H9 (cell line): Measurements from ENCODE around the gene GOT1. TPM values are rescaled to one million over a fixed set of nuclear protein-coding genes. Genes with fewer than 3 reads are reported as not detected.

Experiments used
- DNase-seq: peaks from one replicate; pipeline ENCODE4 v3.0.0-alpha.2; 2017
- H2AFZ ChIP-seq: one replicate; pipeline ENCODE4 v1.6.1; 2013; ENCODE audit warnings: mild to moderate bottlenecking, low read length, control low read depth, moderate library complexity
- H2AK5ac ChIP-seq: 2 replicates; pipeline ENCODE4 v1.6.1; 2013; ENCODE audit warnings: low read length, control low read depth, mixed read lengths; ENCODE audit not compliant: insufficient read length
- H2BK120ac ChIP-seq: one replicate; pipeline ENCODE4 v1.6.1; 2013; ENCODE audit warnings: low read depth, mild to moderate bottlenecking, low read length, control low read depth, inconsistent platforms; ENCODE audit not compliant: poor library complexity, severe bottlenecking
- H2BK12ac ChIP-seq: 2 replicates; pipeline ENCODE4 v1.6.1; 2013; ENCODE audit warnings: low read length, control low read depth, mixed read lengths, low read depth; ENCODE audit not compliant: insufficient read length
- H2BK15ac ChIP-seq: 2 replicates; pipeline ENCODE4 v1.6.1; 2013; ENCODE audit warnings: low read depth, low read length, control low read depth
- H2BK20ac ChIP-seq: one replicate; pipeline ENCODE4 v1.6.1; 2013; ENCODE audit warnings: low read depth, mild to moderate bottlenecking, low read length, control low read depth, inconsistent platforms; ENCODE audit not compliant: poor library complexity, severe bottlenecking
- H2BK5ac ChIP-seq: 2 replicates; pipeline ENCODE4 v1.6.1; 2013; ENCODE audit warnings: low read length, control low read depth, mixed read lengths; ENCODE audit not compliant: insufficient read length
- H3K14ac ChIP-seq: 2 replicates; pipeline ENCODE4 v1.6.1; 2013; ENCODE audit warnings: low read length, control low read depth; ENCODE audit not compliant: insufficient read depth
- H3K18ac ChIP-seq: 2 replicates; pipeline ENCODE4 v1.6.1; 2013; ENCODE audit warnings: low read depth, mild to moderate bottlenecking, mixed read lengths, low read length, control low read depth; ENCODE audit not compliant: insufficient read length
- H3K23ac ChIP-seq: 2 replicates; pipeline ENCODE4 v1.6.1; 2013; ENCODE audit warnings: low read length, control low read depth, mixed read lengths, low read depth; ENCODE audit not compliant: insufficient read length
- H3K23me2 ChIP-seq: 2 replicates; pipeline ENCODE4 v1.6.1; 2013; ENCODE audit warnings: low read depth, mild to moderate bottlenecking, mixed read lengths, low read length, control low read depth; ENCODE audit not compliant: insufficient read length, poor library complexity, severe bottlenecking
- H3K27ac ChIP-seq: 2 replicates; pipeline ENCODE4 v1.5.1; 2013; ENCODE audit warnings: low read length, control low read depth, mixed read lengths, low read depth; ENCODE audit not compliant: insufficient read length
- H3K27me3 ChIP-seq: 2 replicates; pipeline ENCODE4 v1.6.1; 2013; ENCODE audit warnings: low read length, control low read depth, inconsistent platforms; ENCODE audit not compliant: insufficient read depth
- H3K4ac ChIP-seq: 2 replicates; pipeline ENCODE4 v1.6.1; 2013; ENCODE audit warnings: low read depth, mild to moderate bottlenecking, control low read depth, inconsistent platforms, low read length, moderate library complexity
- H3K4me1 ChIP-seq: 2 replicates; pipeline ENCODE4 v1.6.1; 2013; ENCODE audit warnings: low read length, control low read depth, inconsistent platforms; ENCODE audit not compliant: insufficient read depth
- H3K4me2 ChIP-seq: 2 replicates; pipeline ENCODE4 v1.6.1; 2013; ENCODE audit warnings: low read length, control low read depth, mixed read lengths; ENCODE audit not compliant: insufficient read length, insufficient read depth
- H3K56ac ChIP-seq: 2 replicates; pipeline ENCODE4 v1.6.1; 2013; ENCODE audit warnings: low read depth, mild to moderate bottlenecking, mixed read lengths, low read length, control low read depth; ENCODE audit not compliant: insufficient read length
- H3K79me1 ChIP-seq: 2 replicates; pipeline ENCODE4 v1.6.1; 2013; ENCODE audit warnings: low read depth, mild to moderate bottlenecking, moderate library complexity, low read length, control low read depth, inconsistent platforms; ENCODE audit not compliant: insufficient read depth, poor library complexity, severe bottlenecking
- H3K79me2 ChIP-seq: 2 replicates; pipeline ENCODE4 v1.6.1; 2013; ENCODE audit warnings: low read length, control low read depth, inconsistent platforms; ENCODE audit not compliant: insufficient read depth
- H3K9ac ChIP-seq: 2 replicates; pipeline ENCODE4 v1.6.1; 2013; ENCODE audit warnings: low read length, control low read depth, mixed read lengths; ENCODE audit not compliant: insufficient read length; ENCODE audit errors: extremely low read depth
- H3K9me3 ChIP-seq: one replicate; pipeline ENCODE4 v1.6.1; 2013; ENCODE audit warnings: low read depth, low read length, inconsistent platforms; ENCODE audit not compliant: control insufficient read depth
- H3T11ph ChIP-seq: one replicate; pipeline ENCODE4 v1.6.1; 2013; ENCODE audit warnings: mild to moderate bottlenecking, low read length, control low read depth, inconsistent platforms
- H4K20me1 ChIP-seq: one replicate; pipeline ENCODE4 v1.6.1; 2013; ENCODE audit not compliant: control insufficient read depth, insufficient read length, insufficient read depth
- H4K5ac ChIP-seq: 2 replicates; pipeline ENCODE4 v1.6.1; 2013; ENCODE audit warnings: low read depth, mild to moderate bottlenecking, mixed read lengths, low read length, control low read depth; ENCODE audit not compliant: insufficient read length
- H4K8ac ChIP-seq: replicated peaks from 2 replicates; pipeline ENCODE4 v1.6.1; 2013; ENCODE audit warnings: low read length, control low read depth, mixed read lengths, low read depth; ENCODE audit not compliant: insufficient read length
- H4K91ac ChIP-seq: 2 replicates; pipeline ENCODE4 v1.6.1; 2013; ENCODE audit warnings: low read depth, mild to moderate bottlenecking, moderate library complexity, mixed read lengths, low read length, control low read depth; ENCODE audit not compliant: insufficient read length
- H3K27ac Mint-ChIP-seq, 3 experiments: 2 replicates in 2 of 3; 3 replicates in 1 of 3; pipeline ENCODE4 v1.8.0; 2020 to 2021; ENCODE audit warnings: mixed read lengths in 3 of 3, mild to moderate bottlenecking in 1 of 3, moderate library complexity in 1 of 3
- H3K27me3 Mint-ChIP-seq: 2 replicates; pipeline ENCODE4 v1.8.0; 2021; ENCODE audit warnings: low read depth, mild to moderate bottlenecking, moderate library complexity, mixed read lengths
- H3K36me3 Mint-ChIP-seq, 3 experiments: 2 replicates in 2 of 3; 3 replicates in 1 of 3; pipeline ENCODE4 v1.8.0; 2020 to 2021; ENCODE audit warnings: low read depth in 3 of 3, mixed read lengths in 3 of 3; ENCODE audit not compliant: insufficient read depth in 1 of 3
- H3K4me1 Mint-ChIP-seq, 2 experiments: 2 replicates each; pipeline ENCODE4 v1.8.0; 2020; ENCODE audit warnings: mixed read lengths in 2 of 2
- H3K4me3 Mint-ChIP-seq, 2 experiments: 2 replicates in 1 of 2; 3 replicates in 1 of 2; pipeline ENCODE4 v1.8.0; 2020 to 2021; ENCODE audit warnings: mild to moderate bottlenecking in 2 of 2, mixed read lengths in 2 of 2, moderate library complexity in 1 of 2
- H3K9me3 Mint-ChIP-seq, 2 experiments: 2 replicates in 1 of 2; 3 replicates in 1 of 2; pipeline ENCODE4 v1.8.0; 2020; ENCODE audit warnings: mild to moderate bottlenecking in 2 of 2, mixed read lengths in 2 of 2, moderate library complexity in 1 of 2
- CTCF ChIP-seq: fragments of 200-600 bp; sonication (generic); conservative IDR thresholded peaks from 3 replicates; pipeline ENCODE4 v1.8.0; 2021; ENCODE audit warnings: antibody characterized with exemption, mild to moderate bottlenecking
- WGBS: extraction: QIAGEN DNeasy Blood & Tissue Kit; methylation state at CpG from one replicate; pipeline ENCODE4 v1.1.7; 2013; ENCODE audit warnings: missing lambda C conversion rate, low lambda C conversion rate, mixed read lengths; ENCODE audit not compliant: insufficient read length; ENCODE audit errors: extremely low coverage; 5-methylcytosine and 5-hydroxymethylcytosine counted together
- total RNA-seq: library from RNA; stranded (reverse); gene quantifications from 2 replicates; pipeline ENCODE4 v1.2.1, GENCODE V29; 2021

The GOT1 gene
- total RNA-seq, 1 experiment from 2014 or later = 43.3 TPM

- no peak overlapping the region for H3K27ac Mint-ChIP-seq
- Histone ChIP-seq H3K9ac (no peak overlapping the region), H4K8ac (no peak overlapping the region), H4K91ac (no peak overlapping the region), H4K20me1 (no peaks in the 10 kb centered on the region), H2BK20ac (no peak overlapping the region), H3K23me2 (no peaks in the 10 kb centered on the region), H3K4me2 (no peak overlapping the region), H3K4ac (no peak overlapping the region), H3K9me3 (no peaks in the 10 kb centered on the region), H4K5ac (no peak overlapping the region), H2AK5ac (no peak overlapping the region), H2AFZ (no peak overlapping the region), H3K27me3 (no peaks in the 10 kb centered on the region), H2BK120ac (no peak overlapping the region), H3K79me2 (no peaks in the 10 kb centered on the region), H3K18ac (no peak overlapping the region), H2BK15ac (no peak overlapping the region), H3K4me1 (no peaks in the 10 kb centered on the region), H3K23ac (no peak overlapping the region), H3K56ac (no peak overlapping the region), H2BK12ac (no peak overlapping the region), H2BK5ac (no peak overlapping the region), H3K27ac (no peak overlapping the region), H3K79me1 (no peaks in the 10 kb centered on the region), H3T11ph (no peak overlapping the region), H3K14ac (no peak overlapping the region)
- TF ChIP-seq CTCF = no peak
- no peak for DNase-seq
- H3K4me1 Mint-ChIP-seq = peaks cover 2 to 7% of the 10 kb centered on the region in 2 experiments
- H3K27me3 Mint-ChIP-seq = peaks cover 31% of the 10 kb centered on the region
- H3K36me3 Mint-ChIP-seq = no peaks in the 10 kb centered on the region
- no peak overlapping the region for H3K4me3 Mint-ChIP-seq
- WGBS = no CpG with 5 or more reads among the region's 1 CpG
- H3K9me3 Mint-ChIP-seq = no peaks in the 10 kb centered on the region
Measured at GRCh38 chr10:99365311-99365710, 65.1 kb downstream of the GOT1 start.
